PC-3 (cell line): ENCODE data around the gene RAB6B.

Experiments
- EZH2 ChIP-seq: fragments of 300-600 bp; sonication (generic); IDR thresholded peaks from one replicate; pipeline ENCODE4 v1.6.1; 2017; ENCODE audit warnings: antibody characterized with exemption, mild to moderate bottlenecking, low read length; ENCODE audit not compliant: unreplicated experiment
- TF ChIP-seq, protein P1 (sequence below): fragments of 300-600 bp; sonication (generic); conservative IDR thresholded peaks from 2 replicates; pipeline ENCODE4 v1.5.1; 2017; ENCODE audit warnings: antibody characterized with exemption, low read depth, mild to moderate bottlenecking, low read length

- TF ChIP-seq, protein P1, sequence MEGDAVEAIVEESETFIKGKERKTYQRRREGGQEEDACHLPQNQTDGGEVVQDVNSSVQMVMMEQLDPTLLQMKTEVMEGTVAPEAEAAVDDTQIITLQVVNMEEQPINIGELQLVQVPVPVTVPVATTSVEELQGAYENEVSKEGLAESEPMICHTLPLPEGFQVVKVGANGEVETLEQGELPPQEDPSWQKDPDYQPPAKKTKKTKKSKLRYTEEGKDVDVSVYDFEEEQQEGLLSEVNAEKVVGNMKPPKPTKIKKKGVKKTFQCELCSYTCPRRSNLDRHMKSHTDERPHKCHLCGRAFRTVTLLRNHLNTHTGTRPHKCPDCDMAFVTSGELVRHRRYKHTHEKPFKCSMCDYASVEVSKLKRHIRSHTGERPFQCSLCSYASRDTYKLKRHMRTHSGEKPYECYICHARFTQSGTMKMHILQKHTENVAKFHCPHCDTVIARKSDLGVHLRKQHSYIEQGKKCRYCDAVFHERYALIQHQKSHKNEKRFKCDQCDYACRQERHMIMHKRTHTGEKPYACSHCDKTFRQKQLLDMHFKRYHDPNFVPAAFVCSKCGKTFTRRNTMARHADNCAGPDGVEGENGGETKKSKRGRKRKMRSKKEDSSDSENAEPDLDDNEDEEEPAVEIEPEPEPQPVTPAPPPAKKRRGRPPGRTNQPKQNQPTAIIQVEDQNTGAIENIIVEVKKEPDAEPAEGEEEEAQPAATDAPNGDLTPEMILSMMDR: no peak
- no peak for TF ChIP-seq EZH2
Measured at GRCh38 chr3:133872781-133873180, 22.9 kb downstream of the RAB6B start.
